ENCODE results near the gene CCDC136.
A peak's percentile ranks its signal among the peaks of the same experiment; 100 is the strongest.

CCDC136 gene

DNA sequence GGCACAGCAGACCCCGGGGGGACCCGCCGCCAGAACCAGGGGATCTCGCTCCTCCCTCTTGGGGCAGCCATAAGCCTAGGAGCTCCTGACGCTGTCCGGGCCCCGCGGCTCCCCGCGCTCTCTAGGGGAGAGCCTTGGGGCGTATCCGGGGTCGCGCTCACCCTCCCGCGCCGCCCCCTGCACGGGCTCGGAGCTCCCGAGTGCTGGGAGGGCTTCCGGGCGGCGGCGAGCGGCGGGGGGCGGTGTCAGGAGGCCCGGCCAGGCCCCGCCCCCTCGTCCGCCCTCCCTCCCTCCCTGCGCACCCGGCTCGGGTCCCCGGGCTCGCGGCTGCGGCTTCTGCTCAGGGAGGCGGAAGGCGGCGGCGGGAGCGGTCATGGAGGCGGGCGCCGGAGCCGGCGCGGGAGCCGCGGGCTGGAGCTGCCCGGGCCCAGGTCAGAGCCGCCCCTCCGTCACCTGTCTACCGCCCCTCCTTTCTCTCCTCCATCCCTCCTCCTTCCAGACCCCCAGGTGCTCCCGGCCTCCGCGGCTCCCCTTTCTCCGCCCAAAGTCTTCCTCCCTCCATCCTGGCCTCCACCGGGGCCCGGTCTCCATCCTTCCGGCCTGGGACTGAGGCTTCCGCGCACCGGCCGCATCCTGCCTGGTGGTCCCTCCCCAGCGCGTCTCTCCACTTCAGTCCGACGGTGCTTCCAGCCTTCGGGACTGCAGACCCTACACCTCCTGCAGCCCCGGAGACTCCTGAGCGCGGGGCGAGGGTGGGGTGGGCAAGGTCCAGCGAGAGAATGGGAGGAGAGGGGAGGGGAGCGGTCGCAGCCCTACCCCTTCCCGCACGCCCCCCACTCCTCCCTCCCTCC lies at the start of gene CCDC136:
TSS of gene CCDC136 (plus strand) at position 848 of the 851 bp plus-strand sequence. CDS start 444 bp downstream, outside the sequence.
- peak; percentile 76 for DNase-seq

GRCh38 chr7:128742206-128742605 lies 49.6 kb upstream of the CCDC136 start:
- no peak for DNase-seq

GRCh38 chr7:128743112-128743772 lies 48.5 kb upstream of the CCDC136 start:
- no peak for DNase-seq

GRCh38 chr7:128744366-128744905 lies 47.3 kb upstream of the CCDC136 start:
- DNase-seq = no peak

GRCh38 chr7:128745706-128746105 lies 46.1 kb upstream of the CCDC136 start:
- DNase-seq = no peak

GRCh38 chr7:128747327-128748079 lies 44.3 kb upstream of the CCDC136 start:
- no peak for DNase-seq

GRCh38 chr7:128752251-128752650 lies 39.5 kb upstream of the CCDC136 start:
- no peak for DNase-seq

DNA sequence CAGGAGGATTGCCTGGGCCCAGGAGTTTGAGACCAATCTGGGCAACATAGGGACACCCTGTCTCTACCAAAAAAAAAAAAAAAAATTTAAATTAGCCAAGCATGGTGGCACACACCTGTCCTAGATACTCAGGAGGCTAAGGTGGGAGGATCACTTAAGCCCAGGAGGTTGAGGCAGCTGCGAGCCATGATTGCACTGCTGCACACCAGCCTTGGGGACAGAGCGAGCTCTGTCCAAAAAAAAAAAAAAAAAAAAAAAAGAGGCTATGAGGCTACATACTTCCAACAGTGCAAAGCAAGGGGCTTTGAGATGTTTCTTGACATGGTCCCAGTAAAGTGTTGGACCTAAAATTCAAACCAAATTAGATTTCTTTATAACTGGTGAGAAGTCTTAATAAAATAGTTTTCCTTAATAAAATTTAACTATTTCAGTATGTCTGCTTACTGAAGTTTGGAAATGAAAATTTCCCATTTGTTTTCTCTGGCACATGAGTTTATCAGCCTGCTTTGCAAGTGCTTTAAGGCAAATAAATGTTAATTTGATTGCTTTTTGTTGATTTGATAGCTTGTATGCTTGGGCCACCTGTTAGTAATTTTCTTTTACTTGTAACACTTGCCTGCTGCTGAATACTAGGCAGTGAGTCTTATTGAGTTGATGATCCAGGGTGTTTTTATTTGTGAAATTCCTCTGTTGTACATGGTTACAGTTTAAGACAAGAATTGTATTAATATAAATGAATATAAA lies 36.5 kb upstream of the CCDC136 start:
- DNase-seq = no peak

DNA sequence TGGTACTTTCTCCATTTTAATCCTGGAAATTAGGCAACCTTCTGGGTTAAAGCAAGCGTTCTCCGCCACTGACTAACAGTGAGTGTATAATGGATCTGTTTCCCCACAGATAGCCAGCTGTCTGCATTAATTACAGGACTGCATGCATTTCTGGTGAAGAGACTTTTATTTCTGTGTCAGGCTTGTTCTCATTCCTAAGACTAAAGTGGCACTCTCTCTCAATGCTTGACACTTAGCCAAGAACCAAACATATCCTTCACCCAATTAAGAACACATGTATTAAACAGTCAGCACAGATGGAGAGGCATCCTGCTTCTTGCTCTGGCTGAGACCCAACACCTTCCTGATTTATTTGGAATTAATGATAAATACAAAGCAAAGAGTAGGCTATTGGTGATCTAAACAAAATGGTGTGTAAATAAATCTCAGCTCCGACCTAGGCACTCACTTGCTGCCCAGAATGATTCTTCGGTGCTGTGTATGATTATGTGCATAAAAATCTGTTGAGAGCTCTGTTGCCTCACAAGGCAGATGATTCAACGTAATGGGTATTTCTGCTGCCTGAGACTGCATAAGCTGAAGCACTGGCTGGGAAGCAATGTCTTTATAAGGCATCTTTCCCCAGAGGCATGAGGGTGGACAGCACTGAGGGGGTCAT lies 35.8 kb upstream of the CCDC136 start:
- no peak for DNase-seq

DNA sequence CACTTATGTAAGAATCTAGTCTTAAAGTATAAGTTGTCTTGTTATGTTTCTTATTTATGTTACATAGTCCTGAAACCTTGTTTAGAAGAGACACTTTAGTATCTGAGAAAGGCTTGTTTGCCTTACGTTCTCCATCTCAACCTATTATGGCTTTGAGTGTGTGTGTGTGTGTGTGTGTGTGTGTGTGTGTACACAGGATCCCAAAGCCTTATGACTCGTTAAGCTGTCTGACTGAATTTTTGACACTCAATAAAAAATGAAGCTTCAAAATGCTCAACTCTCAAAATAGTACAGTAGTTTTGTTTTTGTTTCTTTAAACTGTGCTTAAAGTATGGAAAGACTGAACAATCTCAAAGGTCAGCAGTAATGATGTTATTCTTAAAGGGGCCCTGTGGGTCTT lies 34.6 kb upstream of the CCDC136 start:
- DNase-seq = no peak

DNA sequence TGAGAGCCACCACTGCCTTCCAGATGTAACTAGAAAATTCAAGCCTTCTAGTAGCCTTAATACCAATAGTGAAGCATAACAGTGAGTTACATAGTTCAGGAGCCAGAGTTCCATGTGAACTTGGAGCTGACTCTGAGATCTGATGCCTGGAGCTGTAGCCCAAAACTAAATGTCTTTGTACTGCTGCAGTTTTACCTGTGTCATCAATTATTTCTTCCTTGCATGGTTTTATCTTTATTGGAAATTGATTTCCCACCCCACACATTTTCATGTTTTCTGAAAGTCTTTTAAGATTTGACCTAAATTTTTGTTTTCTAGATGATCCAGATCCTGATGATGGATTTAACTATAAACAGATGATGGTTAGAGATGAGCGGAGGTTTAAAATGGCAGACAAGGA lies 33.2 kb upstream of the CCDC136 start:
- no peak for DNase-seq

DNA sequence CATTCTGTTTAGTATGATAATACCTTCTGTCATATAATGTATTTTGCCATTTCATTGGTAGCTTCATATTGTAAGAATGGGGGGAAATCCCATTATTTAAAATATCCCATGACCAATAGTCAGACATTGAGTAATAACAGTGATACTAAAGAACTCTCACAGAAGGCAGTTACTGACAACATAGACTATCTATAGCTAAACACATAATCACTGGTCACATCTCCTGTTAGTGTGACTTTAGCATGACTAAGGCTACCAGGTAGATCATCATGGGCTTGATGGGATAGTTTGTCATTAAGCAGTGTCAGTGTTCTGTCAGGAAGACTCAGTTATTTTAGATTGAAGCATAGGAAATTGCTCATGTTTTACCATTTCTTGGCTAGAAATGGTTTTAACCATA lies 32.5 kb upstream of the CCDC136 start:
- no peak for DNase-seq

DNA sequence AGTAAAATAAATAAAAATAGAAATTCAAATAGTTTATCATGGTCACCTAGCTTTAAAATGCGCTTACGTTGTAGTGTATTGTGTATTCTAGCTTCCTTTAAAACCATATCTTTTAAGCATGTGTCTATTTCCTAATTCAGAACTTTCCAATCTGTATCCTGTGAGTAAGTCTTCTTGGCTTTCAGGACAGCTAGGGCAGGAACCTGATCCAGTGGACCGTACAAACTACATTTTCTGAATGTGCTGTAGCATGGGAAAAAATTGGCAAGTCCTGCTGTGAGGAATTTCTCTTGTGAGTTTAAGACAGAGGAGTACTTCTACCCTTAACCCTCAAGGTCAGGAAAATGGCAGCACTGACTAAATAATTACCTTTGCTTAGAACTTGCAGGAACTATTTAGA lies 28.2 kb upstream of the CCDC136 start:
- no peak for DNase-seq

DNA sequence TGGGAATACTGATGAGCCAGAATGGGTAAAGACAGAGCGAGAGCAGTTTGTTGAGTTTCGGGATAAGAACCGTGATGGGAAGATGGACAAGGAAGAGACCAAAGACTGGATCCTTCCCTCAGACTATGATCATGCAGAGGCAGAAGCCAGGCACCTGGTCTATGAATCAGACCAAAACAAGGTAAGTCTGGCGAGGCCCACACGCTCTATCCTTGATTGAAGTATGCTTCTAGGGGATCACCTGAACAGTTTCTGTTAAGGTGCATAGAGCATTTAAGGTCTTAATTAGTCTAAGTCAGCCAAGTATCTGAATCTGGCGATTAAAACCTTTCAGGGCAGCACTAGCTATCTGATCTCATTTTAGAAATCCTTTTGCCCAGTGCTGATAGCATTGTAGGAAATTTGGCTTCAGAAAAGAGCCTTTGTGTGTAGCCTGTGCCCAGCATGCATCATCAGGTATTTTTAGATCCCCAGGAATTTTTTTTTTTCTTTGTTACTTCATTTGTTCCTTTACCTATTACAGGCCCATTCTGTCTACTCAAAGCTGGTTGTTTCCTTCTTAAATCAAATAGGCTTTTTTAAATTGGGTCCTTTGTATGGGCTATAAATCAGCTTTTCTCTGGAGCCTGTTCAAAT lies 24.2 kb upstream of the CCDC136 start:
- no peak for DNase-seq

GRCh38 chr7:128770233-128770632 lies 21.5 kb upstream of the CCDC136 start:
- no peak for DNase-seq

DNA sequence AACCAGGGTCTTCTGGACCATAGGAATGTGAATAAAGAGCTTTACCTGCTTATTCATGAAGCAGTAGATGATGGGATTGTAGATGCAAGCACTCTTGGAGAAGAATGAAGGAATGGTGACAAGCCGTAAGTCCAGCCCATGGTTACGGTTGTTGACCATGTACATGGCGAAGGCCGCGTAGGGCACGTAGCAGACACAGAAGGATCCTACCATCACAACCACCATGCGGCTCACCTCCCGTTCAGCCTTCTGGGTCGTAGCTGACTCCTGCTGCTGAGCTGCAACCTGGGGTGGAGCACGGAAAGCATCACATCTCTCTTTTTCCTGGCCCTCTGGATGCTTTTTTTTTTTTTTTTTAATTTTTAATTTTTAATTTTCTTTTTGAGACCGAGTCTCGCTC lies 18.2 kb upstream of the CCDC136 start:
- no peak for DNase-seq

DNA sequence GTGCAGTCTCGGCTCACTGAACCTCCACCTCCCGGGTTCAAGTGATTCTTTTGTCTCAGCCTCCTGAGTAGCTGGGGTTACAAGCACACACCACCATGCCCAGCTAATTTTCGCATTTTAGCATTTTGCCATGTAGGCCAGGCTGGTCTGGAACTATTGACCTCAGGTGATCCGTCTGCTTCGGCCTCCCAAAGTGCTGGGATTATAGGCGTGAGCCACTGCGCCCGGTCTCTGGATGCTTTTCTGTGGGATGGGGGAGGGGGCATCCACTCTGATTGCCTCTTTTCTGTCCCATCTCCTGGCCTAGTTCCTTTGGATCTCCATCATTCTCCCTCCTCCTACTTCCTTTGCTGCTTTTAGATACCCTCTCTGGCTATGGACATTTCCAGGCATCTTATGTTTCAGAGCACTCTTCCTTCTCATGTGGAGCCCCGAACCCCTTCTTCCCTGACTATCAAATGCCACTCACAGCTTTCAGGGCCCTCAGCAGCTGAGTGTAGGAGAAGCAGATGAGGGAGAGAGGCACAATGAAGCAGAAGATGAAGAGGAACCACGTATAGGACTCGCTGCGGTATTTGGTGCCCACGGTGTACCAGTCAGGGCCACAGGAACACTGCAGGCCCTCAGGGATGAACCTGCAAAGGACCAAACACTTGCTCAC lies 17.6 kb upstream of the CCDC136 start:
- DNase-seq = no peak

DNA sequence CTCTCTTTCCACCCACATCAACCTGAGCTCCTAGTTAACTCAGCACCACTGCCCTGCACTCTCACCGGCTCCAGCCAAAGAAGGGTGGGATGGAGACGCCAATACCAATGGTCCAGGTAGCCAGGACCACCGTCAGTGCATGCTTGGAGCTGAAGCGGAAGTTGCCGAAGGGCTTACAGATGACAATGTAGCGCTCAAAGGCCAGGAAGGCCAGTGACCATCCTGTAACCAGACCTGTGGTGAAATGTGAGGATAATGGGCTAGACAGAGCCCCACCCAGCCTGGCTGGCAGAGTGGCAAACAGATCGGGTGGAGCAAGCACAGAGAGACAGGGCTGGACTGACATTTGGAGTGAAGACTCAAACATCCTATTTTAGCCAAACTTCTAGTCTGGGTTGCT lies 16.8 kb upstream of the CCDC136 start:
- no peak for DNase-seq

GRCh38 chr7:128775744-128776474 lies 15.9 kb upstream of the CCDC136 start, which contains the start of gene OPN1SW:
Gene OPN1SW, minus strand, starts transcription at chr7:128775794. Its CDS starts 13 bp downstream, at chr7:128775781.
- no peak for DNase-seq
